HepG2 (cell line): Measurements from ENCODE around the gene PCBD2. TPM values are rescaled to one million over a fixed set of nuclear protein-coding genes. Genes with fewer than 3 reads are reported as not detected.
"Not testable (repeated sequence)": the region's sequence is repeated elsewhere in the genome, so short reads cannot be mapped to it uniquely, and the experiment has no call there.

Source experiments
- ATAC-seq: fragments of 200-7000 bp; cut with Tn5 transposase; 3 replicates; pipeline ENCODE4 v1.9.1; 2020; ENCODE audit warnings: mild to moderate bottlenecking, moderate library complexity
- BruUV-seq: library from RNA; stranded (reverse); fragments of 400-500 nt; replicated peaks from 2 replicates; lab custom pipeline; 2021; lab: Mats Ljungman, UMichigan
- CTCF ChIA-PET: fragments of 300-600 bp; formaldehyde crosslinking; extraction: SDS; loops from one replicate; lab custom pipeline; 2021; ENCODE audit warnings: low total read pairs, inconsistent platforms, low intra/inter-chr PET ratio; lab: Yijun Ruan, JAX
- POLR2A ChIA-PET: fragments of 350-600 bp; sonication (Branson Sonifier 250); formaldehyde crosslinking; loops from one replicate; lab custom pipeline; 2020; ENCODE audit warnings: antibody characterized with exemption, inconsistent platforms; lab: Yijun Ruan, JAX
- DNase-seq: peaks from one replicate; pipeline ENCODE4 v3.0.0-alpha.2; 2015; ENCODE audit warnings: low spot score
- FAIRE-seq: peaks from 3 replicates; lab custom pipeline; 2011; peaks lifted over from hg19 to GRCh38; lab: Jason Lieb, UNC
- H2AFZ ChIP-seq: one replicate; pipeline ENCODE4 v1.6.1; 2011; ENCODE audit warnings: low read length, inconsistent platforms
- H3K27ac ChIP-seq: fragments of 300-600 bp; 3 replicates; pipeline ENCODE4 v1.8.0; 2011; ENCODE audit warnings: mixed run types, mild to moderate bottlenecking, mixed read lengths, low read length, inconsistent platforms; ENCODE audit not compliant: insufficient read depth; ENCODE audit errors: extremely low read length
- H3K27me3 ChIP-seq, 2 experiments: fragments of 200-600 bp in 1 of 2; 2 replicates in 1 of 2; 3 replicates in 1 of 2; pipeline versions ENCODE4 v1.6.0 to v1.8.0; 2011; ENCODE audit warnings: low read length in 2 of 2, mild to moderate bottlenecking in 2 of 2, moderate library complexity in 2 of 2, inconsistent platforms in 1 of 2; ENCODE audit not compliant: insufficient read depth in 2 of 2, control insufficient read depth in 1 of 2
- H3K36me3 ChIP-seq, 2 experiments: fragments of 200-600 bp in 1 of 2; replicated peaks in 1 of 2; 2 replicates in 1 of 2; 3 replicates in 1 of 2; pipeline versions ENCODE4 v1.5.1 to v1.8.0; 2011; ENCODE audit warnings: low read length in 2 of 2, inconsistent platforms in 1 of 2; ENCODE audit not compliant: insufficient read depth in 2 of 2, control insufficient read depth in 1 of 2
- H3K4me1 ChIP-seq: 2 replicates; pipeline ENCODE4 v1.5.1; 2012; ENCODE audit warnings: low read length, inconsistent platforms; ENCODE audit not compliant: insufficient read depth
- H3K4me2 ChIP-seq: 2 replicates; pipeline ENCODE4 v1.6.0; 2011; ENCODE audit warnings: low read depth, low read length, inconsistent platforms
- H3K4me3 ChIP-seq, 3 experiments: fragments of 200-600 bp in 1 of 3; sonication (generic), shearing (Covaris generic) in 1 of 3; replicated peaks in 1 of 3; 2 replicates each; pipeline ENCODE4 v1.5.1; 2011 to 2016; ENCODE audit warnings: low read length in 3 of 3, inconsistent platforms in 2 of 3, low read depth in 2 of 3, mild to moderate bottlenecking in 2 of 3, control low read depth in 1 of 3, mixed read lengths in 1 of 3; ENCODE audit not compliant: insufficient read depth in 1 of 3
- H3K79me2 ChIP-seq: one replicate; pipeline ENCODE4 v1.6.1; 2011; ENCODE audit warnings: low read length, inconsistent platforms; ENCODE audit not compliant: insufficient read depth
- H3K9ac ChIP-seq: 2 replicates; pipeline ENCODE4 v1.6.0; 2011; ENCODE audit warnings: mild to moderate bottlenecking, low read depth, low read length, inconsistent platforms; ENCODE audit not compliant: insufficient read depth
- H3K9me3 ChIP-seq: 2 replicates; pipeline ENCODE4 v1.5.1; 2012; ENCODE audit warnings: mild to moderate bottlenecking, low read length
- H4K20me1 ChIP-seq: 2 replicates; pipeline ENCODE4 v1.6.0; 2011; ENCODE audit warnings: inconsistent platforms, mild to moderate bottlenecking, low read length, moderate library complexity; ENCODE audit not compliant: insufficient read depth
- HDAC2 ChIP-seq: sonication (generic); formaldehyde crosslinking; IDR thresholded peaks from 2 replicates; pipeline ENCODE4 v1.4.0; 2020; ENCODE audit warnings: missing genetic modification reagents
- NFYC ChIP-seq: IDR thresholded peaks from 2 replicates; pipeline ENCODE4 v1.6.1; 2016; ENCODE audit warnings: missing genetic modification reagents, missing compliant biosample characterization
- ZNF468 ChIP-seq: sonication (generic); formaldehyde crosslinking; IDR thresholded peaks from 2 replicates; pipeline ENCODE4 v1.8.0; 2022; ENCODE audit warnings: mild to moderate bottlenecking, moderate library complexity, missing genetic modification reagents
- ZNF878 ChIP-seq: sonication (generic); formaldehyde crosslinking; IDR thresholded peaks from 2 replicates; pipeline ENCODE4 v1.8.1; 2023; ENCODE audit warnings: mild to moderate bottlenecking, missing genetic modification reagents, moderate library complexity
- WGBS: methylation state at CpG from one replicate; pipeline ENCODE4 v1.1.6; 2017; ENCODE audit warnings: low lambda C conversion rate; 5-methylcytosine and 5-hydroxymethylcytosine counted together
- in situ Hi-C: cut with HindIII; loops from 2 replicates; pipeline ENCODE4 v1.10.0; 2017; ENCODE audit warnings: low pct_unique_long_range_greater_than_20kb; ENCODE audit not compliant: extremely low pct_ligation_motif_present
- intact Hi-C: fragments of 100-400 bp; cut with micrococcal nuclease; formaldehyde crosslinking; loops from one replicate; pipeline ENCODE4 v1.10.0; 2022; ENCODE audit not compliant: unreplicated experiment
- polyA plus RNA-seq, 8 experiments: library from polyadenylated mRNA; depleted of rRNA in 3 of 8; stranded (reverse) in 7 of 8; unstranded in 1 of 8; fragments of >200 nt; fragmentation: Illumina TruSeq in 4 of 8; extraction: Trizol in 4 of 8; gene quantifications; 2 replicates each; pipeline versions ENCODE4 v1.2.1 to v1.2.3, GENCODE V29; 2011 to 2016; ENCODE audit warnings: low read depth in 4 of 8, missing spikeins in 1 of 8, mixed read lengths in 1 of 8; ENCODE audit not compliant: insufficient read depth in 1 of 8
- total RNA-seq, 5 experiments: library from RNA; depleted of rRNA; stranded (reverse); fragments of >200 nt; fragmentation: Illumina TruSeq; extraction: Trizol; gene quantifications; 2 replicates each; pipeline ENCODE4 v1.2.3, GENCODE V29; 2016; ENCODE audit warnings: low read depth in 1 of 5
- TF ChIP-seq, protein P1 (sequence below): sonication (generic); formaldehyde crosslinking; IDR thresholded peaks from 2 replicates; pipeline ENCODE4 v1.4.0; 2020; ENCODE audit warnings: mild to moderate bottlenecking, missing genetic modification reagents
- TF ChIP-seq, protein P2 (sequence below): sonication (generic); formaldehyde crosslinking; IDR thresholded peaks from 2 replicates; pipeline ENCODE4 v1.4.0; 2020; ENCODE audit warnings: missing genetic modification reagents, borderline replicate concordance
- TF ChIP-seq, protein P3 (sequence below): sonication (generic); formaldehyde crosslinking; IDR thresholded peaks from 2 replicates; pipeline ENCODE4 v1.8.1; 2023; ENCODE audit warnings: mild to moderate bottlenecking, missing genetic modification reagents, borderline replicate concordance
- TF ChIP-seq, protein P4 (sequence below): sonication (generic); formaldehyde crosslinking; IDR thresholded peaks from 2 replicates; pipeline ENCODE4 v1.5.0; 2020; ENCODE audit warnings: missing genetic modification reagents
- TF ChIP-seq, protein P5 (sequence below): sonication (generic); formaldehyde crosslinking; IDR thresholded peaks from 2 replicates; pipeline ENCODE4 v1.4.0; 2020; ENCODE audit warnings: missing genetic modification reagents

PCBD2 gene
- total and polyA plus RNA-seq, 2 of the 13 experiments (the other 11 are each of a cell fraction or from before 2014, with no cell fraction given): 5.5 to 12.0 TPM

DNA sequence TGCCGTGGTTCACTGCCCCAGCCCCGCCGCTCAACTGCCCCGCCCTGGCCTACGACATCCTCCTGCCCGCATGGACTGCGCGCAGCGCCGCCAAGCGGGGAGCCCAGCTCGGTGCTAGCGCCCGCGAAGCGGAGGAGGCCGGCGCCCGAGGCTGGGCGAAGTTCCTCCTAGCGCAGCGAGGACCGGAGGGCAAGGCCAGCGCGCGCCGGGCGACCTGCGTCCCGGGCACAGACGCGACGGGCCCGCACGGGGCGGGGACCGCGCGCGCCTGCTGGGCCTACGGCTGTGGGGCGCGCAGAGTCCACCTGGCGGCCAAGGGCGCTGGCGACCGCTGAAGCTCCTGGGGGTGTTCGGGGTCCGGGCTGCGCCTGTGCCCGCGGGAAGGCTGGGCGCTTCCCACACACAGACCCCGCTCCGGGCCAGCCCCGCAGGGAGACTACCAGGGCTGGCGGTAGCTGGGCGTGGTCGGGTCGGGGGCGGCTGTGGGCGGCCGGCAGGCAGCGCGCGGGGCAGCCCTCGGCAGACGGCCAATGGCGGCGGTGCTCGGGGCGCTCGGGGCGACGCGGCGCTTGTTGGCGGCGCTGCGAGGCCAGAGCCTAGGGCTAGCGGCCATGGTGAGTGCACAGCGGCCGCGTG is at the start of gene PCBD2 (continued):
- TF ChIP-seq HDAC2 (CRISPR knock-in tag) (peak; percentile 69; the same call in 1 of the 2 replicates), ZNF468 (CRISPR knock-in tag) (0 out of 2 replicates have a peak, but pooled peaks have one; percentile 25), ZNF878 (CRISPR knock-in tag) (no peak), NFYC (CRISPR knock-in tag) (no peak)
- TF ChIP-seq, protein P1, sequence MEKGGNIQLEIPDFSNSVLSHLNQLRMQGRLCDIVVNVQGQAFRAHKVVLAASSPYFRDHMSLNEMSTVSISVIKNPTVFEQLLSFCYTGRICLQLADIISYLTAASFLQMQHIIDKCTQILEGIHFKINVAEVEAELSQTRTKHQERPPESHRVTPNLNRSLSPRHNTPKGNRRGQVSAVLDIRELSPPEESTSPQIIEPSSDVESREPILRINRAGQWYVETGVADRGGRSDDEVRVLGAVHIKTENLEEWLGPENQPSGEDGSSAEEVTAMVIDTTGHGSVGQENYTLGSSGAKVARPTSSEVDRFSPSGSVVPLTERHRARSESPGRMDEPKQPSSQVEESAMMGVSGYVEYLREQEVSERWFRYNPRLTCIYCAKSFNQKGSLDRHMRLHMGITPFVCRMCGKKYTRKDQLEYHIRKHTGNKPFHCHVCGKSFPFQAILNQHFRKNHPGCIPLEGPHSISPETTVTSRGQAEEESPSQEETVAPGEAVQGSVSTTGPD: no peak
- TF ChIP-seq, protein P2, sequence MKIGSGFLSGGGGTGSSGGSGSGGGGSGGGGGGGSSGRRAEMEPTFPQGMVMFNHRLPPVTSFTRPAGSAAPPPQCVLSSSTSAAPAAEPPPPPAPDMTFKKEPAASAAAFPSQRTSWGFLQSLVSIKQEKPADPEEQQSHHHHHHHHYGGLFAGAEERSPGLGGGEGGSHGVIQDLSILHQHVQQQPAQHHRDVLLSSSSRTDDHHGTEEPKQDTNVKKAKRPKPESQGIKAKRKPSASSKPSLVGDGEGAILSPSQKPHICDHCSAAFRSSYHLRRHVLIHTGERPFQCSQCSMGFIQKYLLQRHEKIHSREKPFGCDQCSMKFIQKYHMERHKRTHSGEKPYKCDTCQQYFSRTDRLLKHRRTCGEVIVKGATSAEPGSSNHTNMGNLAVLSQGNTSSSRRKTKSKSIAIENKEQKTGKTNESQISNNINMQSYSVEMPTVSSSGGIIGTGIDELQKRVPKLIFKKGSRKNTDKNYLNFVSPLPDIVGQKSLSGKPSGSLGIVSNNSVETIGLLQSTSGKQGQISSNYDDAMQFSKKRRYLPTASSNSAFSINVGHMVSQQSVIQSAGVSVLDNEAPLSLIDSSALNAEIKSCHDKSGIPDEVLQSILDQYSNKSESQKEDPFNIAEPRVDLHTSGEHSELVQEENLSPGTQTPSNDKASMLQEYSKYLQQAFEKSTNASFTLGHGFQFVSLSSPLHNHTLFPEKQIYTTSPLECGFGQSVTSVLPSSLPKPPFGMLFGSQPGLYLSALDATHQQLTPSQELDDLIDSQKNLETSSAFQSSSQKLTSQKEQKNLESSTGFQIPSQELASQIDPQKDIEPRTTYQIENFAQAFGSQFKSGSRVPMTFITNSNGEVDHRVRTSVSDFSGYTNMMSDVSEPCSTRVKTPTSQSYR (CRISPR knock-in tag): peak; percentile 16; the same call in 1 of the 2 replicates
- TF ChIP-seq, protein P3, sequence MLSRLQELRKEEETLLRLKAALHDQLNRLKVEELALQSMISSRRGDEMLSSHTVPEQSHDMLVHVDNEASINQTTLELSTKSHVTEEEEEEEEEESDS (CRISPR knock-in tag): no peak
- TF ChIP-seq, protein P4, sequence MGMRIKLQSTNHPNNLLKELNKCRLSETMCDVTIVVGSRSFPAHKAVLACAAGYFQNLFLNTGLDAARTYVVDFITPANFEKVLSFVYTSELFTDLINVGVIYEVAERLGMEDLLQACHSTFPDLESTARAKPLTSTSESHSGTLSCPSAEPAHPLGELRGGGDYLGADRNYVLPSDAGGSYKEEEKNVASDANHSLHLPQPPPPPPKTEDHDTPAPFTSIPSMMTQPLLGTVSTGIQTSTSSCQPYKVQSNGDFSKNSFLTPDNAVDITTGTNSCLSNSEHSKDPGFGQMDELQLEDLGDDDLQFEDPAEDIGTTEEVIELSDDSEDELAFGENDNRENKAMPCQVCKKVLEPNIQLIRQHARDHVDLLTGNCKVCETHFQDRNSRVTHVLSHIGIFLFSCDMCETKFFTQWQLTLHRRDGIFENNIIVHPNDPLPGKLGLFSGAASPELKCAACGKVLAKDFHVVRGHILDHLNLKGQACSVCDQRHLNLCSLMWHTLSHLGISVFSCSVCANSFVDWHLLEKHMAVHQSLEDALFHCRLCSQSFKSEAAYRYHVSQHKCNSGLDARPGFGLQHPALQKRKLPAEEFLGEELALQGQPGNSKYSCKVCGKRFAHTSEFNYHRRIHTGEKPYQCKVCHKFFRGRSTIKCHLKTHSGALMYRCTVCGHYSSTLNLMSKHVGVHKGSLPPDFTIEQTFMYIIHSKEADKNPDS (CRISPR knock-in tag): no peak
- TF ChIP-seq, protein P5, sequence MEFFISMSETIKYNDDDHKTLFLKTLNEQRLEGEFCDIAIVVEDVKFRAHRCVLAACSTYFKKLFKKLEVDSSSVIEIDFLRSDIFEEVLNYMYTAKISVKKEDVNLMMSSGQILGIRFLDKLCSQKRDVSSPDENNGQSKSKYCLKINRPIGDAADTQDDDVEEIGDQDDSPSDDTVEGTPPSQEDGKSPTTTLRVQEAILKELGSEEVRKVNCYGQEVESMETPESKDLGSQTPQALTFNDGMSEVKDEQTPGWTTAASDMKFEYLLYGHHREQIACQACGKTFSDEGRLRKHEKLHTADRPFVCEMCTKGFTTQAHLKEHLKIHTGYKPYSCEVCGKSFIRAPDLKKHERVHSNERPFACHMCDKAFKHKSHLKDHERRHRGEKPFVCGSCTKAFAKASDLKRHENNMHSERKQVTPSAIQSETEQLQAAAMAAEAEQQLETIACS: peak; percentile 85

DNA sequence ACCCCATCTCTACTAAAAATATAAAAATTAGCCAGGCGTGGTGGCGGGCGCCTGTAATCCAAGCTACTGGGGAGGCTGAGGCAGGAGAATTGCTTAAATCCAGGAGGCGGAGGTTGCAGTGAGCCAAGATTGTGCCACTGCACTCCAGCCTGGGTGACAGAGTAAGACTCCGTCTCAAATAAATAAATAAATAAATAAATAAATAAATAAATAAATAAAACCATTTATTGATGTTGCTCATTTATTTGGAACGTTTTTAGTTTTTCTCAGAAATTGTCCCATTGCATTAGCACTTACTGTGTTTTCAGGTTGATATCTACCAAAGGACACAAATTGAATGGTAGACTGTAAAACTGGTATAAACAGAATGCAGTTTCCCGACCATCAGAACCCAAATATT is 48.5 kb upstream of the PCBD2 start:
- H3K9ac ChIP-seq, H3K27me3 ChIP-seq, CTCF ChIA-PET, H3K9me3 ChIP-seq, H3K4me3 ChIP-seq, BruUV-seq, ATAC-seq, FAIRE-seq, POLR2A ChIA-PET, H4K20me1 ChIP-seq, H3K27ac ChIP-seq, H3K79me2 ChIP-seq, H3K4me2 ChIP-seq, H3K4me1 ChIP-seq, DNase-seq, in situ Hi-C loops, H2AFZ ChIP-seq: not testable (repeated sequence)
- intact Hi-C loops: loop anchor here (10.0 kb wide), 1 partner anchor 122 kb away; the partner anchor contains the start of gene CAMLG
- peaks cover 12 to 47% of the 10 kb centered on the region in 2 experiments for H3K36me3 ChIP-seq
- WGBS: 91% methylated on average over 7 of the region's 7 CpGs
